ENCODE data around the gene MGLL.

MGLL gene

DNA sequence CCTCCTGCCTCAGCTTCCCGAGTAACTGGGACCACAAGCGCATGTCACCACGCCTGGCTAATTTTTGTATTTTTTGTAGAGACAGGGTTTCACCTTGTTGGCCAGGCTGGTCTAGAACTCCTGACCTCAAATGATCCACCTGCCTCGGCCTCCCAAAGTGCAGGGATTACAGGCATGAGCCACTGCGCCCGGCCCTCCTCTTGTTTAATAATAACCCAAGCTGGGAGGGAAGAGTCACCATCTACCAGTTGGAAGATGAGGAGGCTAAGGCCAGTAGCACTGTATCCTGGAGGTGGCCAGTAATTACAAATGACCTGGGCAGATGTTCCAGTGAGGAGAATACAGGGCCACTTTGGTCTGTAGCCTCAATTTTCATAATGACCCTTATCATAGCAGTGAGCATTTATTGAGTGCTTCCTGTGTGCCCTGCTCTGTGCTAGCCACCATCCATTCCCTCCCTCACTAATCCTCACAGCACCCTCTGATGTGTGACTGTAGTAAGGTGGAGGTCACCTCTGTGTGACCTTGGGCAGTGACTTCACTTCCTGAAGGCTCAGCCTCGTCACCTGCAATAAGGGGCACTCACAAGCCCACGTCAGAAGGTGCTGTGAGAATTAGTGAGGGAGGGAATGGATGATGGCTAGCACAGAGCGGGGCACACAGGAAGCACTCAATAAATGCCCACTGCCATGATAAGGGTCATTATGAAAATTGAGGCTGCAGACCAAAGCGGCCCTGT, 85.3 kb downstream of the MGLL start:
- DNase-seq = no peak

DNA sequence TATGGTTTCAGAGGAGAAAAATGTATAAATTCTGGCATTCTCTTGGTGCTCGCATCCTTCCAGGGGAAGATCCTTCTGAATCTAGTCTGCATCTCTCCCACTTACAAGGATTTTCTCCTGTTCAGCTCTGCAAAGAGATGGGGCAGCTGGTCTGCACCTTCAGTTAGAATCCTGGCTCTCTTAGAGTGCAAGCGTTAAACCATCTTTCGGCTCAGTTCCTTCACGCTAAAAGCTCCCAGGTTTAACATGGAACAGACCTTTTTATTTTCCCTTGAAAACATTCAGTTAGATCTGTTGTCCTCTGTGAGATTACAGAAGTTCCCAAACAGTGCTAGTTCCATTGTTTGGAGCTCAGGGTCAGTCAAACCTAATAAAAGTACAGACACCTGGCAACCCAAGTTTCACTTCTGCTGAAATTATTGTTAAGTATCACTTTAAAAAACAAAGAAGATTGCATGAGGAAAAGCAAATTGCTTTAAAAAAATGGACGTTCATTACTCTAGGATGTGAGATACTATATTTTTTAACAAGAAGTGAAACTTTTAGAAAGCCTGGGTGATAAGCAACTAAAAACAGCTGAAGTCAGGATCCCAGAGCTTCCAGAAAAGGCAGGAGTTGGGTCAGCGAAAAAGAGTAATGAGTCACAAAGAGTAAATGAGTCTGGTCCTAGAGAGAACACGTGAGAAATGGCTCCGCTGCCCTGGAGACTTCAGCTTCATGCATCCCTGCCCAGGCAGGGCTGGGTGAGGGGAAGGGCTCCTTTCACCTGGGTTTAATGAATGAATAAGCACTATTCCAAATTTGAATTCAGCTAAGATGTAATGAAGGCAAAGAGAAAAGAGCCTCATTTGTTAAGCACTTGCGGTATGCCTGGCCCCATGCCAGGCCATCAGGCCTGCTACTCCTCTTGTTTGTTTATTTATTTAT, 86.3 kb downstream of the MGLL start:
- DNase-seq = no peak

DNA sequence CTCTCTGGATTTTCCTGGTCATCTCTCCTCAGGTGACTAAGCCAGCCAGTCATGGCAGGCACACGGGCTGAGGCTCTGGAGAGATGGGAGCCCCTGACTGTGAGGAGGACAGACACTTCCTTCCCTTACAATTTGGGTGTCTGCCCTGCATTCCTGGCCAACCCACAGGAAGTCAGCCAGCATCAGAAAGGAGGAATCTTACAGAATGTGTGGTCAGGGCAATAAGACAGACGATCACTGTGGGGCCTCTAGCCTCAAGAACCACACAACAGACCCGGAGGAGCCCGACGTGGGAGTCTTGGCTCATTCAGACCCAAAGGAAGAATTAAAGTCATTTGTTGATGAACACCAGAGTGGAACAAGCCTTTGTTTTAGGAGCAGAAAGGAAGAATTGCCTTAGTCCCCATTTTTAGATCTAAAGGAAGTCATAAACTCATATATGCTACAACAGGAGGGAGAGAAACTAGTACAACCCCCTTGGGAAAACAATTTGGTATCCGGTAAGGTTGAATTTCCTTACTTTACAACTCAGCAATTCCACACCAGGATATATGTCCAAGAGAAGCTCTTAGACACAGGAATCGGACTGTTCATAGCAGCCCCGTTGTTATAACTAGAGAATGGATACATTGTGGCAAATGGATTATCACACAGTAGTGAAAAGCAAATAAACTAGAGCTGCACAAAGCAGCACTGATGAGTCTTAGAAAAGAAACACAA, 87.4 kb downstream of the MGLL start:
- DNase-seq = no peak

DNA sequence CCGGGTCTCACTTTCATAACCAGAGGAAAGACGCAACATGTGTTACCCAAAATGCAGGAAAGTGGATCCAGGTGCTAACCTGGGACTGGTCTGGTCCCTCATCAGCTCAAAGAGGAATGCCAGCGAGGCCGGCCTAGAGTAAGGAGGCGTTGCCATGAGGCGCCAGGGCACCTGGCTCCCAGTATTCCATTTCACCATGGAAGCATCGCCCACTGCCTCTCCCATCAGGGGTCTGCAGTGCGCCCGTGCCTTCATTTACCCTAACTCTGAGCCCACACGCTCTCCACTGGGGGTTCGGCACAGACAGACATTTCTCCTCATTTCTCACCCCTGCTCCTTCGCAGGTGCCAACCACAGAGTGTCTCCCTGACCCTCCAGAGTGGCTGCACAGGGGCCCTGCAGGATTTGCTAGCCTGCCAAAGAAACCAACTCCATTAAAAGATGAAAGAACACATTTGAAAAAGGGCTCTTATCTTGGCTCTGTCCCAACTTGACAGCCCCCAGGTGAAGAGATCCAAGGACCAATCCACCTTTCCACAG, 88.1 kb downstream of the MGLL start:
- DNase-seq = no peak

DNA sequence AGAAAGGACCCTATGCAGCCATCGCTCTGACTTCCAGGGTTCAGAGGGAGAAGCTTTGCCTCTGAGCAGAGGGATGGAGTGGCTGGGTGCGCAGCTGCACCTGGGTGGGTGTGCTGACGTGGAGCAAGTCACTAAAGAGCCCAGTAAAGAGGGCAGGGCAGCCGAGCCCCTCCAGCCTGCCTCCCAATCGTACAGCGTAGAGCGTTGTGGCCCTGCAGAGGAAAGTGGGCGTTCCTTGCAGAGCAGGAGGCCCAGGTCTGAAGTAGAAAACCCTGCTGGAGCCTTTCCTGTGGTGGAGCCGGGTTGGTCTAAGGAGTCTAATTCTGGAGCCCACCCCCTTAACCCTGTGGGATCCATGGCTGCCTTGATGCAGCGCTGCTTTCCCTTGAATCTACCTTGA, 88.5 kb downstream of the MGLL start:
- no peak for DNase-seq

DNA sequence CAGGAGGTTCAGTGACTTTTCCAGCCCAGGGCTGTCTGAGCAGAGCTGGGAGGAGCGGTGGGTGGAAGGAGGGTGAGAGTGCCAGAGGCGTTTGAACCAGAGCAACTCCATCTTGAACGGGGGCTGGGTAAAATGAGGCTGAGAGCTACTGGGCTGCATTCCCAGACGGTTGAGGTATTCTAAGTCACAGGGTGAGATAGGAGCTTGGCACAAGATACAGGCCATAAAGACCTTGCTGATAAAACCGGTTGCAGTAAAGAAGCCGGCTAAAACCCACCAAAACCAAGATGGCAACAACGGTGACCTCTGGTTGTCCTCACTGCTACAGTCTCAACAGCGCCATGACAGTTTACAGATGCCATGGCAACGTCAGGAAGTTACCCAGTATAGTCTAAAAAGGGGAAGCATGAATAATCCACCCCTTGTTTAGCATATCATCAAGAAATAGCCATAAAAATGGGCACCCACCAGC, 89.4 kb downstream of the MGLL start:
- no peak for DNase-seq

DNA sequence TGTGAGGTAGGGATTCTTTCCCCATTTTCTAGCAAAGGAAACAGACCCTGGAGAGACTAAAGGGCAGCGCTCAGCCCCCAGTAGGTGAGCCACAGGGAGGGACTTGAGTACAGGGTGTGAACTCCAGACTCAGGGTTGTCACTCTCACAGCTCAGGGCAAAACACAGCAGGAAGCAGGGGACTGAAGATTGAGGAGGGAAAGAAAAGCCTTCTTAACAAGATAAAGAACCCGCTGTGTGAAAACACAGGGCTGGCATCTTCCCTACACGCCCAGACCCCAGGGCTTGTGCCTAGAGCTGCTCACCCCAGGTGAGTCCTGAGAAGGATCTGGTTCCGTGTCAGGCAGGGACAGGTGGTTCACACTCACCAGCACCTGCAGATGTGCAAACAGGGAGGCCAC, 90.0 kb downstream of the MGLL start:
- no peak for DNase-seq

DNA sequence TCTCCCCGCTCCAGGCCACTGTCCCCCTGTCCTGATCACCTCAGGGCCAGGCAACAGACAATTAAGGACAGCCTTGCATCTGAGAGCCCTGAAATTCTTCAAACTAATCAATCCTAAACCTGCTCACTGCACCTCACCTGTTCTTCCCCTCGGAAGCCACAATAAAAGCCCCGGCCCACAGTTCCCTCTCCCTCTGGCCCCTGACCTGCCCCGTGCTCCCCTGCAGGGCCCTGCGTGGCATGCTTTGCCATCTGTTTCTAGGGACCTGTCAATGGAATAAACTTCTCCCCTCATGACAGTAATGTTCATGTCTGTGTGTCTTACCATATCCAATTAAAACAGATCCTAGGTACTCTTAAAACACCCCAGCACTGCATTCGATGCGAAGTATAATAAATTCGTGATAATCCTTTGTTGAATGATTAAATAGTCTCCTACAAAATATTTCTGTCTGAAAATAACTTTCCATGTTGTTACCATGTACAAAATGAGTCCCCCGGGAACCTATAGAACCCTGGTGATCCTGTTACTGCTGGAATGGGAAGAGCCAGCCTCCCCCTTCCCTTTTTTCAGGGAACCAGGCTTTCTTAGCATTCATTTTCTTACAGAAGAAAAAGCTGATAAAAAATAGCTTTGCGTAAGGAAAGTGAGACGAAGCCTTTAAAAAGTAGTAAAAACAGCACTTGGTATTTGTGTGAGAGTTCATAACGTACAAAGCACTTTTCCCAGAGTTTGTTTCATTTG, 90.6 kb downstream of the MGLL start:
- DNase-seq = no peak

DNA sequence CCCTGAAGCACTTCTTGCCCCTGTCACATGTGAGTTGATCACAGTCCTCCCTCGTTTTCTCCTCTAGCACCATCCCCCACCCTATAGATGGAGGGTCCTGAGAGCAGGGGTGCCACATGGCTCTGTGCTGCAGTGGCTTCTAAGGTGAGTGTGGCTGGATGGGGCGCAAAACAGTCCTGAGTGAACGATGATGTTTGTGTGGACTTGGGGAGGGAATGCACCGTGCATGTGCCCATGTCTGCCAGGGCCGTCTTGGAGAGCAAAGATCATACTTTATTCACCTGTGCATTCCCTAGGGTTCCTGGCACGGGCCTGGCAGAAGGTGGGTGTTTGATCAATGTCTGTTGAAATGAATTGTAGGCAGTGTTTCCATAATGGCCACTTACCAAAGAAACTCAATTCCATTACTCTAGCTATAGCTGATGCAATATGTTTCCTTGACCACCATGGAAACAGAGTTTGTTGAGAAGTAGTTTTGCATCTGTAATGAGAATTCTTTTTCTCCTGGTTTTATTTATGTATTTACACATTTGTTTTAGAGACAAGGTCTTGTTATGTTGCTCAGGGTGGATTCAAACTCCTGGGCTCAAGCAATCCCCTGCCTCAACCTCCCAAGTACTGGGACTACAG, 91.5 kb downstream of the MGLL start:
- no peak for DNase-seq

DNA sequence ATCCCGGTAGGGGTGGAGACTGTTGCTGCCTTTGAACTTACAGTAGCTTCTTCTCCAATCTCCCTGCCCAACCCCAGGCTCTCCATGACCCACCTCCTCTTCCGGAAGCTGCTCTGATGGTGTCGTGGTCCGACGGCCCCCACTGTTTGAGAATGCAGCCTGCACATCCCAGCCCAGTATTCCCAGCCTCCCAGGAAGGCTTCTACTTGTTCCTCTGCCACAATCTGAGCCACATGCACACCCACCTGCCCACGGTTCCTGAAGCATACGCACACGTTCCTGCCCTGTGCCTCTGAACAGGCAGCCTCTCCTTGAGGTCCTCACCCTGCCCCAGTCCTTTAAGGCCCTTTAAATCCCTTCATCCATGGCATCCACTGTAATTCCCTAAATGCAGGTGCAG, 92.1 kb downstream of the MGLL start:
- no peak for DNase-seq

DNA sequence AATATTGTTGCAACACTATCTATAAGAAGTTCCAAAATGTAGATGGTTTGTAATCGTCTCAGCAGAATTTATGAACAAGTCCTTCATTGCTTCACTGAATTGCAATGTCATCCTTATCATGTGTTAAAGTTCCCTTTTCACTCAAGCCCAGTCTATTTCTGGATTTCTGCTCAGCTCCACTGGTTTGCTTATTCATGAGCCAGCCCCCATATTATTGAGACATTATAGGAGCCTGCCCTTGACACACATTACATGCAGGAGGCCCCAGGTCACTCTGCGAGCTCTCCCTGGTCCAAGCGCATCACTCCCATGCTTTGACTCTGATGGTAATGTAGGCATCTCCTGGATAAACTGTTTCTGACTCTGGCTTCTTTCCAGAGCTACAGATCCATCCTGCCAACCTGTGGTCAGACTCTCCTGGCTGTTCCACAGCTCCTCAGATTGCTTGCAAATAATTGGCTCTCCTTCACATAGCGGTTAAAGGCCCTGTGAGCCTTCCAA, 92.7 kb downstream of the MGLL start:
- no peak for DNase-seq

DNA sequence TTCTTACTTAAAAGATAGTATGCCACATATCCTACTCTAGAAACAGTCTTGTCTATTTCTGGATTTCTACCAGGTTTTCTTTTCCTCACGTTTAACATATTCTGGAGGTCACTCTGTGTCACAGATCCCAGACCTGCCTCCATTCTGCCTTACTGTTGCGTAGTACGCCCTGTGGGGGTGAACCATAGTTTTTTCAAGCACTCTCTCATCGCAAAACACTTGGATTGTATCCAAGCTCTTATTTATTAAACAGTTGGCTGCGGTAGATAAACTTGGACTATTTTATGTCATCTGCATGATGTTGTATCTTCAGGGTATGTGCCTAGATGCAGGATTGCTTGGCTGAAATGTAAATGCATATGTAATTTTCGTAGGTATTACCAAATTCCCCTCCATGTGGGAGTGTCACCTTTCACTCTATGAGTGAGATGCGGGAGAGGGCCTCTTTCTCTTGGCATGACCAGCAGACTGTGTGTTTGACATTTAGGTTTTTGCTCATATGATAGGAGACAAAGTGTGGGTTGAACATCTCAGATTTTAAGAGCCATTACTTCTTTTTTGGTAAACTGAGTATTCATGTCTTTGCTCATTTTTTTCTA, 93.8 kb downstream of the MGLL start:
- no peak for DNase-seq

DNA sequence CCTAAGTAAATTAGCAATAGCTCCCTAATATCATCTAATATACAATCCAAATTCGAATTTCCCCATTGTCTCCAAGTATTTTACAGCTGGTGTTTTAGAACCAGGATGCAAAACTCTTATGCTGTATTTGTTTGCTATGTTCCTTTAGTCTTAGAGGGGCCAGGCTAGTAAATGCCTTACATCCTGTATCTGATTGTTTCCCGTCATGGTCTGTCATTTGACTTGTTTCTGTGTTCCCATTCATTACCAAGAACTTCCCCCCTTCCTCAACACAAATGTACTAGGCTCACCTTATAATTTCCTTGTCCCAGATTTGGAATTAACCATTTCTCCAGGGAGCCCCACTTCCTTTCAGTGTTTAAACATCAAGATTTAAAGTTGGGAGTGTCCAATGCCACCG, 95.4 kb downstream of the MGLL start:
- DNase-seq = no peak

DNA sequence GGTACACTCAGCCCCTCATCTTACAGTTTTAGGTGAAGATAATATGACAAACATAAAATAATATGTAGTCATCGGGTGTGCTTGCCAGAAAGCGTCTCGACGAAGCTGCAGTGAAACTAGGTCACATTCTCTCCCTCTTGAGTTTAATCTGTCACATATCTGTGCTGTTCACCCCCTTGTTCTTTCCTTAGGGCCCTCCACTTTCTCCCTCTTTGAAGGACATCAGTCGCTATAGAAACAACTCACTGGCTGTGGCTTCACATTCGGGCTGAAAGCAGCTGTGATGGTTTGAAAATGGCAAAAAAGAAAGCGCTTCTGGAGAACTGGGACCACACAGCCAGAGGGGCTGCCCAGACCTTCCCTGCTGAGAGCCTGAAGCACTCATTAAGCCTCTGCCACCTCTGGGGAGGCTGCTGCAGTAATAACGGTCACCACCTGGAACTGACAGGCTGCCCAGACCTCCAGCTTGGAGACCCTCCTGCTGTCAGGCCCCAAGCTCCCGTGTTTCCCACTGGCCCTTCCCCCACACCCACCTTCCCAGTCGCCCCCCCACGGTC, 99.2 kb downstream of the MGLL start:
- no peak for DNase-seq

DNA sequence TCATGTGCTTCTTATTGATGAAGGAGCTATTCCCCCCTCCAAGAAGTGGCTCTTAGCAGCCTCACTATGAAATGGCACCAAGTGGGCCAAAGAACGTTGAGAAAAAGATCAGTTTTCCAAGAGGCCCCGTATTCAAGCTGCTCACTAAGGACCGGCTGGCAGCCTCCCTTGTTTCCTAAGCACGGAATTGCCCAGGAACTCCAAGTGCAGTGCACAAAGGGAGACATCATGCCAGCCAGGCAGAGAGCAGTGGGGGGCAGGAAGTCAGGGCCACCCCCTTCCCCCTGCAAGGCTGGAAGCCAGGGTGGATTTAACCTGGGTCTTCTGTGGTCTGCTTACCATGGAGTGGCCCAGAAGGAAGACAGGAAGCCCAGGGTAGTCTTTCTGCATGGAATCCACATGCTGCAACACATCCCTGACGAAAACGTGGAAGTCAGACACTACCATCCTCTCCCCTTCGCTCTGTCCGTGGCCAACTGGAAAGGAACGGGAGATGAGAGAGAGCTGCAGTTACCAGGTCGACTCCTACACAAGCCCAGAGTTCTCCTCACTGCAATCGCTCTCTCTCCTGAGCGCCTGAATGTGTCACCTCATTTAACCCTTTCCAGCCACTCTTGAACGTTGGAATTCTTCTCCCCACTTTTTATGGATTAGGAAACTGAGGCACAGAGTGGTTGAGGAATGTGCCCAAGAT, 100.1 kb downstream of the MGLL start:
- no peak for DNase-seq

DNA sequence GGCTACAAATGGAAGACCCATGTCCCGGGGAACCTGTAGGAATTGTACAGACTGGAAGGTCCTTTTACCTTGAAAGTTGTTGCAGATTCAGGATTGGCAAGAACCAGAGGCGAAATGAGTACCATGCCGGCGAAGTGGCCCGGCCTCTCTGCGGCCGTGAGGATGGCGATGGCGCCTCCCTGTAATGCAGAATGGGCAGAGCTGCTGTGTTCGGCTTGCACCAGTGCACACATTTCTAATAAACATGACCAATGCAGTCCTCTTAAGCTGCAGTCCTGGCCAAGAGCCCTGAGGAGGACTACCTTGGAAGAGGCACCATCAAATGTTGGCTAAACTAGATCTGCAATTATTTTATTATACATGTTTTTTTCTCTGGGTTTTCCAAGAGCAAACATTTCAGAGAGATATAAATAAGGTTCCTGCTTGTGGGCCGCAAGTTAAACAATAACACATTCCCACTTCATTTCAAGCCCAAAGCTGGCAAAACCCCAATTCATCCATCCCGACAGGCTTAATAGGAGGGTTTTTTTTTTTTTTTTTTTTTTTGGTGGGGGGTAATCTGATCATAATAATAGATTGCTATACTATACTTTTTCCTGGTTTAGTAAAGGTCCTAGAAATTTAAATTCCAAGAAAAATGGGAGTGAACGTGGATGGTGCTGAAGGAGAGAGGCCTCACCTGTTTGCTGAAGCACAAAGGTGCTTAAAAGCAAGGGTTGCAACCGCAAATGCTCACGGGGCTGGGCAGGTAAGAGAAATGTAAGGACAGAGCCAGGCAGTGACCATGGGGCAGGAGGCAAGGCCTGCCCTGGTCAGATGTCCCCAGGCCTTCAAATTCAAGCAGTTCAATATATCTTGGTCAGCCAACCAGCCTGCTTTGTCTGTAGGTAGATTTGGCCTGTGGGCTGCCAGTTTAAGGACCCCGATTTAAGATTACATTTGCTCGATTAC, 101.1 kb downstream of the MGLL start:
- DNase-seq = no peak

DNA sequence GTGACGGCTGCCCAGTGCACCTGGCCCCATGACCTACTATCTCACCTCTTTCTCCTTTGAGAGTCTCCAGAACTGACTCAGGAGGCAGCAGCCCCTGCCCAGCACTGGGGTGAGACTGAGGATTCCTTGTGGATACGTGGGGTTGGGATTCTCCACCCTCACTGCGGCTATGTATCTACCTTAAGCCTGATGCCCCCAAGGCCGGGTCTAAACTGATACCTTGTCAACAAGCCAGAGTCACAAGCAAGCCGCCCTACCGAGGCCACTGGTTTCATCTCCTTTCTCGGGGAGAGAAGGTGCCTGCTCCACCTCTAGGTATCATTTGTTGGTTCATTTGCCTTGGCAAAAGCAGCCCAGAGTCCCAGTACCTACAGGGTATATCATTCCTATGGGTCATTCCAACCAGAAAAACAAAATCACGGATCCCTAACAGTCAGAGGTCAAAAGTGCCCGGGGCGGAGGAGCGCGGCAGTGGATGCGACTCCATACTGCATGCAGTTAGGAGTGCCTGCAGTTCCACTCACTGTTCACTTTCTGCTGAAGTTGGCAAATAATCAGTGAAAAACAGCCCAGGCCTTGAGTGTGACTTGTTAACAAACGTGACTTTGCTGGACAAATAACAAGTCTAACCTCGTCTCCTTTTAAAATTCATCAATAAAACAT, 102.0 kb downstream of the MGLL start:
- no peak for DNase-seq

DNA sequence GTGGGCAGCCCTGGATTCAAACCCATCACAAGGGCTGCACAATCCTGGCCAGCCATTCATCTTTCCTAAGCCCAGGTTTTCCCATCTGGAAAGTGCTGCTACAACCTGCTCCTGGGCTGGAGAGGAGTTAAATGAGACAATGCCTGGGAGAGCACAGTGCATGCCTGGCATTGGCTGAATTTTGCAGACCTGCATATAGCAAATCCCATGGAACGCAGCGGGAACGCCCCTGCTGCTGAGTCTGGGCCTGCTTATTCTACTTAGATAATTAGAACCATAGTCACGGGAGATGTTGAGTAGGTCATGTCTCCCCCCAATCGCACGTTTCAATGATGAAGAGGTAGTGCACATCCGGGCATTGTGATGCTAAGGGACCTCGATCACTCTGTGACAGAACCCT, 102.9 kb downstream of the MGLL start:
- DNase-seq = no peak

DNA sequence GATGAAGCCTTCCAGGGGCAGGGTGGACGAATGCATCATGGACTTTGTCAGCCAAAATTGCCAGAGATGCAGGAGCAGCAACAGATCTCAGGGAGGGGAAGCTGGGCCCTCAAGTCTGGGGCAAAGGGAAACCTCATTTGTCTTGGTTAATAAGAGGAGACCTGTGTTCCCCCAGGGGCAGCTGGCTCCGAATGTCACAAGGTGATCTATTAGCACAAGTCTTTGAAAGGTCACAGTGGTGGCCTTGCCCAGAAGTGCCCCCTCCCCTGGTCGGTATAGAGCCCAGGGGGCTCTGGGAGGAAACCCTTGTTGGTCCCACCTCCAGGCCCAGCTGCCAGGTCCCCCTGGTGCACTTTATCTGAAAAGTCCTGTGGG, 103.4 kb downstream of the MGLL start:
- DNase-seq = no peak

Data from NCI-H187 treated with DMSO at 0.1 percent for 48 hours (cell line).